GM21360 (cell line): Measurements from ENCODE around the gene TRAP1.

Experiments used
- ATAC-seq: cut with Tn5 transposase; IDR thresholded peaks from one replicate; pipeline ENCODE4 v1.9.1; 2021; ENCODE audit warnings: mild to moderate bottlenecking, moderate library complexity; ENCODE audit not compliant: unreplicated experiment

Gene TRAP1

GRCh38 chr16:3652373-3653195 lies 64.7 kb downstream of the TRAP1 start:
- ATAC-seq = no peak

- ATAC-seq = no peak
Measured at GRCh38 chr16:3651461-3652372, 65.6 kb downstream of the TRAP1 start.

GRCh38 chr16:3650631-3651265 lies 66.6 kb downstream of the TRAP1 start:
- ATAC-seq = no peak

GRCh38 chr16:3646348-3646920 lies 70.9 kb downstream of the TRAP1 start:
- no peak for ATAC-seq

- ATAC-seq = no peak
Measured at GRCh38 chr16:3645504-3646347, 71.6 kb downstream of the TRAP1 start.

GRCh38 chr16:3645108-3645503 lies 72.2 kb downstream of the TRAP1 start:
- ATAC-seq = no peak

- no peak for ATAC-seq
Measured at GRCh38 chr16:3643095-3643730, 74.1 kb downstream of the TRAP1 start.

- ATAC-seq = no peak
Measured at GRCh38 chr16:3642397-3643094, 74.8 kb downstream of the TRAP1 start.

GRCh38 chr16:3641801-3642396 lies 75.4 kb downstream of the TRAP1 start:
- ATAC-seq = no peak

- no peak for ATAC-seq
Measured at GRCh38 chr16:3640632-3641501, 76.5 kb downstream of the TRAP1 start.

GRCh38 chr16:3640207-3640606 lies 77.1 kb downstream of the TRAP1 start:
- ATAC-seq = no peak

GRCh38 chr16:3638916-3639644 lies 78.2 kb downstream of the TRAP1 start:
- ATAC-seq = no peak

GRCh38 chr16:3637371-3637923 lies 79.9 kb downstream of the TRAP1 start:
- no peak for ATAC-seq

- ATAC-seq = no peak
Measured at GRCh38 chr16:3625911-3626732, 91.2 kb downstream of the TRAP1 start.

GRCh38 chr16:3625331-3625730 lies 92.0 kb downstream of the TRAP1 start:
- no peak for ATAC-seq

GRCh38 chr16:3623642-3624041 lies 93.7 kb downstream of the TRAP1 start:
- ATAC-seq = no peak
